ENCODE results near the gene C3orf70. TPM values are rescaled to one million over a fixed set of nuclear protein-coding genes. Genes with fewer than 3 reads are reported as not detected.
"Not testable (repeated sequence)": the region's sequence is repeated elsewhere in the genome, so short reads cannot be mapped to it uniquely, and the experiment has no call there.

The C3orf70 gene
- total and polyA plus RNA-seq, 8 donors, result 0.22 to 0.90 (median 0.36) TPM

DNA sequence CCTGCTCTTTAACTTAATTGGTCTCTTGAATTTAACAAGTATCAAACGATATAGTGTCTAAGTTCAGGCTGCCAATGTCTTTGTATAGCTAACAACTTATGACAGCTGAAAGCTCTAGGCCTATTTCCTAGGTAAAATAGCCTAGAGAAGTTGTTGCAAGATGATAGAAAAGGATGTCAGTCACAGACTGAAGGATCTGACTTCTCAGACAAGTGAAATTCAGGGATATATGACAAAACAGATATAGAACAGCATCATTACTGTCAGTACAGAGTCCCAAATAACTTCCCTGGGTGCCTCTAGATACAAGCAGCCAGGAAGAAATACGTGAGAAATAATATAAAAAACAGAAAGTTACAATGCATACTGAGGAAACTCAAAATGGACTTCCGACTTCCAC lies 26.7 kb downstream of the C3orf70 start:
- Histone ChIP-seq H3K27ac (no peak overlapping the region), H3K4me3 (no peak overlapping the region), H3K27me3 (no peaks in the 10 kb centered on the region), H3K36me3 (no peaks in the 10 kb centered on the region), H3K4me1 (no peaks in the 10 kb centered on the region), H3K9me3 (no peaks in the 10 kb centered on the region)
- DNase-seq (no peak), ATAC-seq (no peak), FAIRE-seq (no peak)
- WGBS, 2 donors, result 79 to 82% methylated on average over 3 of the region's 3 CpGs
- intact Hi-C loops (cut with DNase I), result no loop called here
- no peak for TF ChIP-seq CTCF (IDR thresholded peaks at IDR 0.05)

- TF ChIP-seq CTCF (IDR thresholded peaks at IDR 0.05), result no peak
- FAIRE-seq (no peak), DNase-seq (no peak), ATAC-seq (no peak)
- 75 to 85% methylated on average over 3 of the region's 3 CpGs for WGBS, 2 donors
- H3K36me3 ChIP-seq, result no peaks in the 10 kb centered on the region
- no peaks in the 10 kb centered on the region for H3K9me3 ChIP-seq
- no peaks in the 10 kb centered on the region for H3K4me1 ChIP-seq
- H3K4me3 ChIP-seq, result no peak overlapping the region
- intact Hi-C loops (cut with DNase I), result no loop called here
- no peak overlapping the region for H3K27ac ChIP-seq
- peaks cover 0 to 10% (median 0%) of the 10 kb centered on the region in 4 donors for H3K27me3 ChIP-seq
Observed at GRCh38 chr3:185120126-185120525, 32.7 kb downstream of the C3orf70 start.

DNA sequence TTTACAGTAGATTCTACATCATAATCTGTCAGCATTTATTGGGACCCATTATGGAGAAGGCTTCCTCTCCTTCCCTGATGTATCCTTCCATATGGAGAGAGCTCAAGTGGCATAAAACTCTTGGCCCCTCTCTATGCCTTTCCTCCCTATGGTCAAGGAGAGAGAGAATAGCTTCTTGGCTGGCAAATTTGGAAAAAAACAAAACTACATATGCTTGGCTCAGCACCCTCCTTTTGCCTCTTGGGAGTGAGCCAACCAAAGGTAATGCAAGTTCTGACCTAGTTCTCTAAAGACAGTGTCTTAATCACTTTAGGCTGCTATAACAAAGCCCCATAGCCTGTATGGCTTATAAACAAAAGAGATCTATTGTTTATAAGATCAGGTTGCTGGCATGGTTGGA lies 37.5 kb downstream of the C3orf70 start:
- peaks cover 0 to 10% (median 0%) of the 10 kb centered on the region in 4 donors for H3K27me3 ChIP-seq
- no peaks in the 10 kb centered on the region for H3K9me3 ChIP-seq
- FAIRE-seq (no peak), ATAC-seq (no peak), DNase-seq (no peak)
- no peaks in the 10 kb centered on the region for H3K4me1 ChIP-seq
- no peak overlapping the region for H3K4me3 ChIP-seq
- no peak overlapping the region for H3K27ac ChIP-seq
- no peaks in the 10 kb centered on the region for H3K36me3 ChIP-seq
- TF ChIP-seq CTCF (IDR thresholded peaks at IDR 0.05), result no peak
- intact Hi-C loops (cut with DNase I), result no loop called here

DNA sequence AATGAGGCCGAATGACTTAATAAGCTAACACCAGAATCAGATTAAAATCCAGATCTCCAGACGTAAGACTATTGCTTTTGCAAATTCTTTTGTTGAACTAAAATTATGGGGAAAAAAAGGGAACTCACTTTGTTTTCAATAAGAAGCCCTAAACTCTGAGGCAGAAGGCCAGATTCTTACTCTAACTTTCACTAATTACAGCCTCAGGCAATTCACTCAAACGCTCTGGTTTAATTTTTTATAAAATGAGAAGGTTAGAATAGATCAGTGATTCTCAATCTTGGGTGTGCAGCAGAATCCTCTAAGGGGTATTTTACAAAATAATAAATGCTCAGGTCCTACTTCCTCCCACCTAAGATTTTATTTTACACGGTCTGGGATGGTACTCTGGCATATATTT lies 38.1 kb downstream of the C3orf70 start:
- ATAC-seq (no peak), DNase-seq (no peak), FAIRE-seq (no peak)
- no peak for TF ChIP-seq CTCF (IDR thresholded peaks at IDR 0.05)
- WGBS, 2 donors, result 56 to 68% methylated on average over 4 of the region's 4 CpGs
- Histone ChIP-seq H3K4me1 (no peaks in the 10 kb centered on the region), H3K27me3 (peaks cover 0 to 10% (median 0%) of the 10 kb centered on the region in 4 donors), H3K36me3 (no peaks in the 10 kb centered on the region), H3K4me3 (no peak overlapping the region), H3K9me3 (no peaks in the 10 kb centered on the region), H3K27ac (no peak overlapping the region)
- intact Hi-C loops (cut with DNase I), result no loop called here

- intact Hi-C loops (cut with DNase I), result no loop called here
- no peak for DNase-seq
- H3K9me3 ChIP-seq, result no peaks in the 10 kb centered on the region
- WGBS, 2 donors, result 77 to 79% methylated on average over 5 of the region's 5 CpGs
- TF ChIP-seq CTCF (IDR thresholded peaks at IDR 0.05), result no peak
- ATAC-seq, result no peak
- H3K4me1 ChIP-seq, result no peaks in the 10 kb centered on the region
- no peak for FAIRE-seq
- no peak overlapping the region for H3K27ac ChIP-seq
- no peaks in the 10 kb centered on the region for H3K27me3 ChIP-seq
- no peaks in the 10 kb centered on the region for H3K36me3 ChIP-seq
- H3K4me3 ChIP-seq, result no peak overlapping the region
Observed at GRCh38 chr3:185112186-185112585, 40.7 kb downstream of the C3orf70 start.

DNA sequence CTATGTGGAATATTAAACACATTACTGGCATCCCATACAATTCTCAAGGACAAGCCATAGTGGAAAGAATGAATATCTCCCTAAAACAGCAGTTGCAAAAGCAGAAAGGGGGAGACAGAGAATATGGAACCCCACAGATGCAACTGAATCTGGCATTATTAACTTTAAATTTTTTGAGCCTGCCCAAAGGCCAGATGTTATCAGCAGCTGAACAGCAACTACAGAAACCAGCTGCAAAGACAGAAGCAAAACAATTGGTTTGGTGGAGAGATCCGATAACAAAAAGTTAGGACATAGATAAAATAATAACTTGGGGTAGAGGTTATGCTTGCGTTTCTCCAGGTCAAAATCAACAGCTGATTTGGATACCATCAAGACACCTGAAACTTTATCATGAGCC lies 43.8 kb downstream of the C3orf70 start:
- ATAC-seq; DNase-seq; H3K36me3 ChIP-seq; H3K9me3 ChIP-seq; H3K27ac ChIP-seq; FAIRE-seq; H3K4me3 ChIP-seq; H3K27me3 ChIP-seq; H3K4me1 ChIP-seq; intact Hi-C loops (cut with DNase I): not testable (repeated sequence)
- WGBS, 2 donors, result 75 to 82% methylated on average over 2 of the region's 2 CpGs

DNA sequence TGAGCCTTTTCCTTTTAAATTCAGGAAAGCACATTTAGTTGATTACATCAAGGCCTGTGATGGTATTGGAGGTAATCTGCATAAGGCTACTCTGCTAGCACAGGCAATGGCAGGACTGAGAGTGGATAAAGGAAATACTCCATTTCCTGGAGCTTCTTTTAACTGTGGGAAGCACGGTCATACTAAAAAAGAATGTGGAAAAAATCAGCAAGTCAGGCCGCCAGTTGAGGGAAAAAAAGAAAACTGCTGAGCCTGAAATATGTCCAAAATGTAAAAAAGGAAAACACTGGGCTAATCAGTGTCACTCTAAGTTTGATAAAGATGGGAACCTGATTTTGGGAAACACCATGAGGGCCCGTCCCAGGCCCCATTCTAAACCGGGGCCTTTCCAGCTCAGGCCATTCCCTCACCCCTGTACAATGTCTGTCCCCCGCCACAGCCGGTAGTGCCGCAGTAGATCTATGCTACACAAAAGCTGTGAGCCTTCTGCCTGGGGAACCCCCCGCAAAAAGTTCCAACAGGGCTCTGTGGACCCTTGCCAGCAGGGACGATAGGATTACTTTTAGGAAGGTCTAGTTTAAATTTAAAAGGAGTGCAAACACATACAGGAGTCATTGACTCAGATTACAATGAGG lies 46.5 kb downstream of the C3orf70 start:
- H3K27me3 ChIP-seq; H3K9me3 ChIP-seq; H3K4me1 ChIP-seq; FAIRE-seq; H3K36me3 ChIP-seq; H3K27ac ChIP-seq; H3K4me3 ChIP-seq; intact Hi-C loops (cut with DNase I); ATAC-seq; DNase-seq: not testable (repeated sequence)
- WGBS, 2 donors, result 67 to 69% methylated on average over 9 of the region's 9 CpGs
